ENCODE measurements around the gene APCDD1.
"Not testable (repeated sequence)": the region's sequence is repeated elsewhere in the genome, so short reads cannot be mapped to it uniquely, and the experiment has no call there.

APCDD1 gene

DNA sequence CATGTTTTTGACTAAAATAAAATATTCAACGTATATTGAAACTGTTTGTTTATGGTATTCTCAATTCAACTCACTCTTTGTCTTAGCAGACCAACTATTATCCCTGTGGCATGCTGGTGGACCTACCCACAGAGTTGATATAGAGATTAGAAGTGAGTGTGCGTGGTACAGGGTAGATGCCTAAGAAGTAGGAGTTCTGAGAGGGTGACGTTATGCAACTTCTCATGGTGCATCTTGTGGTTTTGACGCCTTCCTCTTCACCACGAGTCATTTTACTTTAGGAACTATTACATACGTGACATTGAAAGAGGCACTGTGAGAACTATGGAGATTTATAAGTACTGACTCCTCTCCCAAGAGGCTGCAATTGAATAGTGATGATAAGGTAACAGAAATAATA lies 44.8 kb downstream of the APCDD1 start:
- no peak for DNase-seq (ENCODE audit: low read depth)
- no peaks in the 10 kb centered on the region for H3K27me3 ChIP-seq (replicated peaks; ENCODE audit: control insufficient read depth, insufficient read depth, low read length)
- no peak overlapping the region for H3K9ac ChIP-seq (ENCODE audit: low read length)
- peaks cover 24% of the 10 kb centered on the region for H3K4me1 ChIP-seq (ENCODE audit: control insufficient read depth, insufficient read depth, low read length)
- H3K36me3 ChIP-seq (ENCODE audit: control insufficient read depth, insufficient read depth, low read length, severe bottlenecking): no peaks in the 10 kb centered on the region
- H3K4me3 ChIP-seq (ENCODE audit: low read length): no peak overlapping the region
- H3K9me3 ChIP-seq (ENCODE audit: control insufficient read depth, low read length): no peaks in the 10 kb centered on the region

DNA sequence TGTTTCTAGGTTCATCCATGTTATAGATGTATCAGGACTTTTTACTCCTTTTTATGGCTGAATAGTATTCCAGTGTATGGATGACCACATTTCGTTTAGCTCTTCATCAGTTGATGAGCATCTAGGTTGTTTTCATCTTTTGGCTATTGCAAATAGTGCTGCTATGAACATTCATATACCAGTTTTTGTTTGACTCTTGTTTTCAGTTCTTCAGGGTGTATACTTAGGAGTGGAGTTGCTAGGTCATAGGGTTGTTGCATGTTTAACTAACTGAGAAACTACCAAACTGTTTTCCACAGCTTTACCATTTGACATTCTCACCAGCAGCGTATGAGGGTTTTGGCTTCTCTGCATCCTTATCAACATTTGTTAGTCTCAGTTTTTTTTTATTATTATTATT lies 45.6 kb downstream of the APCDD1 start:
- DNase-seq (ENCODE audit: low read depth): no peak
- Histone ChIP-seq H3K36me3 (ENCODE audit: control insufficient read depth, insufficient read depth, low read length, severe bottlenecking) (no peaks in the 10 kb centered on the region), H3K9me3 (ENCODE audit: control insufficient read depth, low read length) (peaks cover 8% of the 10 kb centered on the region), H3K4me1 (ENCODE audit: control insufficient read depth, insufficient read depth, low read length) (peaks cover 24% of the 10 kb centered on the region), H3K27me3 (replicated peaks; ENCODE audit: control insufficient read depth, insufficient read depth, low read length) (no peaks in the 10 kb centered on the region), H3K4me3 (ENCODE audit: low read length) (no peak overlapping the region), H3K9ac (ENCODE audit: low read length) (no peak overlapping the region)

DNA sequence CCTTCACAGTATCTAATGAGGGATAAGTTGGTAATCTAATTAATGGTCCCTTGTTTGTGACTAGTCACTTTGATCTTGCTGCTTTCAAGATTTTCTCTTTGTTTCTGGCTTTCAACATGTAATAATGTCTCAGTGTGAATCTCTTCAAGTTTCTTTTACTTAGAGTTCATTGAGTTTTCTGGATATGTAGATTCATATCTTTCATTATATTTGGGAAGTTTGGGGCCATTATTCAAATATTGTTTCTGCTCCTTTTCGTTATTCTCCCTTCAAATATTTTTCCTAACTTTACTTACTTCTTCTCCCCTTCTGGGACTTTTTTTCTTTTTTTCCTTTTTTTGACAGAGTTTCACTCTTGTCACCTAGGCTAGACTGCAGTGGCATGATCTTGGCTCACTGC lies 50.3 kb downstream of the APCDD1 start:
- no peak for DNase-seq (ENCODE audit: low read depth)
- Histone ChIP-seq H3K36me3 (ENCODE audit: control insufficient read depth, insufficient read depth, low read length, severe bottlenecking) (no peaks in the 10 kb centered on the region), H3K4me1 (ENCODE audit: control insufficient read depth, insufficient read depth, low read length) (peaks cover 4% of the 10 kb centered on the region), H3K9ac (ENCODE audit: low read length) (no peak overlapping the region), H3K9me3 (ENCODE audit: control insufficient read depth, low read length) (peaks cover 25% of the 10 kb centered on the region), H3K4me3 (ENCODE audit: low read length) (no peak overlapping the region), H3K27me3 (replicated peaks; ENCODE audit: control insufficient read depth, insufficient read depth, low read length) (no peaks in the 10 kb centered on the region)

DNA sequence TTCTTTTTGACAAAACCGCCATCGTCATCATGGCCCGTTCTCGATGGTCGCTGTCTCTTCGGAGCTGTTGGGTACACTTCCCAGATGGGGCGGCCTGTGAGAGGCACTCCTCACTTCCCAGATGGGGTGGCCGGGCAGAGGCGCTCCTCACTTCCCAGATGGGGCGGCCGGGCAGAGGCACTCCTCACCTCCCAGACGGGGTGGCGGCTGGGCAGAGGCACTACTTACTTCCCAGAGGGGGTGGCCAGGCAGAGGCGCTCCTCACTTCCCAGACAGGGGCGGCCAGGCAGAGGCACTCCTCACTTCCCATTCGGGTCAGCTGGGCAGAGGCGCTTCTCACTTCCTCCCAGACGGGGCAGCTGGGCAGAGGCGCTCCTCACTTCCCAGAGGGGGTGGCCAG lies 51.5 kb downstream of the APCDD1 start:
- not testable (repeated sequence) for H3K27me3 ChIP-seq (replicated peaks; ENCODE audit: control insufficient read depth, insufficient read depth, low read length); H3K36me3 ChIP-seq (ENCODE audit: control insufficient read depth, insufficient read depth, low read length, severe bottlenecking); H3K4me3 ChIP-seq (ENCODE audit: low read length); H3K4me1 ChIP-seq (ENCODE audit: control insufficient read depth, insufficient read depth, low read length); DNase-seq (ENCODE audit: low read depth); H3K9ac ChIP-seq (ENCODE audit: low read length)
- peaks cover 25% of the 10 kb centered on the region for H3K9me3 ChIP-seq (ENCODE audit: control insufficient read depth, low read length)

DNA sequence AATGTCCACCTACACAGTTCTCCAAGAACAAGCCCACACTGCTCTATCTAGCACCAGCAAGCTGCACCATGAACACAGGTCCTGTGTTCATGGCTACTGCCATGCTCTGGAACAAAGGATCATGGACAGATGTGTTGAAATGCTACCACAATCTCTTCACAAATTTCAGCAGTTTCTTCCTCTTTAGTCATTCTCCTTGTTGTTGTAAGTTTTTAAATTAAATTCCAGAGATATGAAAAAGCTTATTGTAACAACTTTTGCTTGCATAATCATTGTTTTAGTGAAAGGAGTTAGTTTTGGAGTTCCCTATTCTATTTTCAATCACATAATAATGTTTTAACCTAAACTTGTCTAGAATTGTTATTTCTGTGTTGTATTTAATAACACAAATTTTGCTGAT lies 54.2 kb downstream of the APCDD1 start:
- Histone ChIP-seq H3K9me3 (ENCODE audit: control insufficient read depth, low read length) (peaks cover 25% of the 10 kb centered on the region), H3K4me3 (ENCODE audit: low read length) (no peak overlapping the region), H3K36me3 (ENCODE audit: control insufficient read depth, insufficient read depth, low read length, severe bottlenecking) (no peaks in the 10 kb centered on the region), H3K9ac (ENCODE audit: low read length) (no peak overlapping the region), H3K27me3 (replicated peaks; ENCODE audit: control insufficient read depth, insufficient read depth, low read length) (no peaks in the 10 kb centered on the region), H3K4me1 (ENCODE audit: control insufficient read depth, insufficient read depth, low read length) (peaks cover 4% of the 10 kb centered on the region)
- peak; percentile 39 for DNase-seq (ENCODE audit: low read depth)

DNA sequence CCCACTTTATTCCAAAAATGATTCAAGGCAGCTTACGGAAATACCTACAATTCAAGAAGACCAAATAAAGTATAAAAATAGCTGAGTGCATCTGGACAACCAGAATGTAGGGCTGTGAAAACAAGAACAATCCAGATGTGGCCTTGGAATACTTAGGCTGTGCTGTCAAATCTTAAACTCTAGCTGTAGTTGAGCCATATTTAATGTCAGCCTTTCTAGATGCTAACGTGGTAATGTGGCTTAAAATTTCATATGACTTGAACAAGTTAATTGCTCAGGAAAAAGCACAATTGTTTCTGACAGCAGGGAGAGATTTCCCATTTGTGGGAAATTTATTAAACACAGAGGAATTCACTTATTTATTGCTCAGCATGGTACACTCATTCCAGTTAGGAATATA lies 56.8 kb downstream of the APCDD1 start:
- H3K27me3 ChIP-seq (replicated peaks; ENCODE audit: control insufficient read depth, insufficient read depth, low read length): peaks cover 3% of the 10 kb centered on the region
- no peak overlapping the region for H3K4me3 ChIP-seq (ENCODE audit: low read length)
- no peak for DNase-seq (ENCODE audit: low read depth)
- H3K36me3 ChIP-seq (ENCODE audit: control insufficient read depth, insufficient read depth, low read length, severe bottlenecking): no peaks in the 10 kb centered on the region
- peaks cover 17% of the 10 kb centered on the region for H3K4me1 ChIP-seq (ENCODE audit: control insufficient read depth, insufficient read depth, low read length)
- no peak overlapping the region for H3K9ac ChIP-seq (ENCODE audit: low read length)
- peaks cover 16% of the 10 kb centered on the region for H3K9me3 ChIP-seq (ENCODE audit: control insufficient read depth, low read length)

DNA sequence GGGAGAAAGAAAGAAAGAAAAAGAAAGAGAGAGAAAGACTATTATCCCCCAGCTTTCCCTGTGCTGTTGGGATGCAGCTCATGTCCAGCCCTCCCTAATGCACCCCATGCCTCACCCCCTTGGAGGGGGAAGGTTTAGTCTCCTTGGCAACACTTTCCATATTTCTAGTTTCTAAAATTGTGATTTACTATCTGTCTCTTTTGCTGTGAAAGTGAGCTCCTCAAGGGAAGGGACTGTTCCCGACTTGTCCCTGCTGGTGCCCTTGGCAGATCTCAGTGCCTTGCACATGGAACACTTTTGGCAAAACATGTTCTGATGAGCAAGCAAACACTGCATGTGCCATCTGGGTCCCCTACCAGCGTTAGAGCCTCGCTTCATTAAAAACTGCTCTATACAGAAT lies 59.6 kb downstream of the APCDD1 start:
- Histone ChIP-seq H3K4me1 (ENCODE audit: control insufficient read depth, insufficient read depth, low read length) (peaks cover 25% of the 10 kb centered on the region), H3K4me3 (ENCODE audit: low read length) (peak overlapping the region; percentile 30), H3K36me3 (ENCODE audit: control insufficient read depth, insufficient read depth, low read length, severe bottlenecking) (no peaks in the 10 kb centered on the region), H3K9ac (ENCODE audit: low read length) (peak overlapping the region; percentile 67), H3K27me3 (replicated peaks; ENCODE audit: control insufficient read depth, insufficient read depth, low read length) (peaks cover 3% of the 10 kb centered on the region), H3K9me3 (ENCODE audit: control insufficient read depth, low read length) (peaks cover 8% of the 10 kb centered on the region)
- peak; percentile 48 for DNase-seq (ENCODE audit: low read depth)

DNA sequence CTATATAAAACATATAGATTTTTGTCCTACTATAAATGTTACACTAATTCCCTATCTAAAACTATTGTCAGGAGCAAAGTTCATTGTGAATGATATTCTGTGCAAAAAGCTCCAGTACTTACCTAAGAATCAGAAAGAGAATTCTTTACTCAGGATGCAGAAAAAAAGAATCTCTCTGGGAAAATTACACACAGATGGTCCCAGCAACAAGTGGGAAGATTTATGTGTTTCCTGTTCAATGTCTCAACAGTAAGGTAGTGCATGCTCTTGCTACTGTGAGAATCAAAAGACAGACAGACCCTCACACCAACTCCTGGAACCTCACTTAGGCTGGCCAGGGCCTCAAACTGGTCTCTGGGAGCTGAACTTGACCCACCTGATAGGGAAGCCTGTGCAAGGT lies 60.2 kb downstream of the APCDD1 start:
- Histone ChIP-seq H3K4me3 (ENCODE audit: low read length) (no peak overlapping the region), H3K4me1 (ENCODE audit: control insufficient read depth, insufficient read depth, low read length) (peaks cover 31% of the 10 kb centered on the region), H3K9ac (ENCODE audit: low read length) (peak overlapping the region; percentile 33), H3K27me3 (replicated peaks; ENCODE audit: control insufficient read depth, insufficient read depth, low read length) (peaks cover 3% of the 10 kb centered on the region), H3K9me3 (ENCODE audit: control insufficient read depth, low read length) (peaks cover 8% of the 10 kb centered on the region), H3K36me3 (ENCODE audit: control insufficient read depth, insufficient read depth, low read length, severe bottlenecking) (no peaks in the 10 kb centered on the region)
- no peak for DNase-seq (ENCODE audit: low read depth)

DNA sequence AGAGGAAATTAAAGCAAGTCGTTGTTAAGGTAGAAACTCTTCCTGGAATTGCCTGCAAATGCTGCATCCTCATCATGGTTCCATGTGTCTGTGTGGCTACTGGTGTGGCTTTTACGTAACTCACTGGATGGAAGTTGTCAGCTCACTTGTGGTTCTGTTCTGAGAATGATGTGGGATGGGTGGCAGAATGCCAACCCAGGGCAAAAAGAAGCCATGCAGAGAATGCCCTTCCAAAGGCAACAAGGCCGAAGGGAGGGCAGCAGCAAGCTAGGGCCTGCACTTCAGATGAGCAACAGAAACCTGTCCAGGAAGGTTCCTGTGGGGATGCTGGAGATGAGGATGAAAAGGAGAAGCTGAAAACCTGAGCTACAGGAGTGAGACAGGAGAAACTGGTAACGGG lies 61.0 kb downstream of the APCDD1 start:
- Histone ChIP-seq H3K9me3 (ENCODE audit: control insufficient read depth, low read length) (peaks cover 8% of the 10 kb centered on the region), H3K9ac (ENCODE audit: low read length) (no peak overlapping the region), H3K4me1 (ENCODE audit: control insufficient read depth, insufficient read depth, low read length) (peaks cover 34% of the 10 kb centered on the region)

DNA sequence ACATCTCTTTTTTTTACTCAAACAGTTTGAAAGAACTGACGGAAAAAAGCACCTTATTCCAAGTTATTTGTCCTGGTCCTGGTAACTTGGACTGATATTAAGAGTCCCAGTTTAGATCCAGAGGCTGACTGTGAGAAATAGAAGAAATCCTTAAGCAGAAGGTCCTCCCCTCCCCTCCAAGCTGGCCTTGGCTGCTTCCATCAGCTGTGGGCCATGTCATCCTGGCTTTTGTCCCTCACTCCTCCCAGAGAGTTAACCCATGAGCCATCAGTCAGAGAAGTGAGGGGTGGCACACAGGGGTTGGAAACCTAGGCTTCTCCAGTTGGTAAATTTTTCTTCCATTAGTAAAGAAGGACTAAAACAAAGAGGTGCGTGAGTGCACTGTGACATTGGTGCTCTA lies 61.6 kb downstream of the APCDD1 start:
- Histone ChIP-seq H3K27me3 (replicated peaks; ENCODE audit: control insufficient read depth, insufficient read depth, low read length) (peaks cover 3% of the 10 kb centered on the region), H3K36me3 (ENCODE audit: control insufficient read depth, insufficient read depth, low read length, severe bottlenecking) (no peaks in the 10 kb centered on the region), H3K9me3 (ENCODE audit: control insufficient read depth, low read length) (peaks cover 8% of the 10 kb centered on the region), H3K4me3 (ENCODE audit: low read length) (no peak overlapping the region), H3K4me1 (ENCODE audit: control insufficient read depth, insufficient read depth, low read length) (peaks cover 34% of the 10 kb centered on the region), H3K9ac (ENCODE audit: low read length) (peak overlapping the region; percentile 0)
- DNase-seq (ENCODE audit: low read depth): no peak

More for the DNA sequence above, 61.0 kb downstream of the APCDD1 start:
- no peaks in the 10 kb centered on the region for H3K36me3 ChIP-seq (ENCODE audit: control insufficient read depth, insufficient read depth, low read length, severe bottlenecking)
- no peak for DNase-seq (ENCODE audit: low read depth)
- H3K27me3 ChIP-seq (replicated peaks; ENCODE audit: control insufficient read depth, insufficient read depth, low read length): peaks cover 3% of the 10 kb centered on the region
- no peak overlapping the region for H3K4me3 ChIP-seq (ENCODE audit: low read length)

DNA sequence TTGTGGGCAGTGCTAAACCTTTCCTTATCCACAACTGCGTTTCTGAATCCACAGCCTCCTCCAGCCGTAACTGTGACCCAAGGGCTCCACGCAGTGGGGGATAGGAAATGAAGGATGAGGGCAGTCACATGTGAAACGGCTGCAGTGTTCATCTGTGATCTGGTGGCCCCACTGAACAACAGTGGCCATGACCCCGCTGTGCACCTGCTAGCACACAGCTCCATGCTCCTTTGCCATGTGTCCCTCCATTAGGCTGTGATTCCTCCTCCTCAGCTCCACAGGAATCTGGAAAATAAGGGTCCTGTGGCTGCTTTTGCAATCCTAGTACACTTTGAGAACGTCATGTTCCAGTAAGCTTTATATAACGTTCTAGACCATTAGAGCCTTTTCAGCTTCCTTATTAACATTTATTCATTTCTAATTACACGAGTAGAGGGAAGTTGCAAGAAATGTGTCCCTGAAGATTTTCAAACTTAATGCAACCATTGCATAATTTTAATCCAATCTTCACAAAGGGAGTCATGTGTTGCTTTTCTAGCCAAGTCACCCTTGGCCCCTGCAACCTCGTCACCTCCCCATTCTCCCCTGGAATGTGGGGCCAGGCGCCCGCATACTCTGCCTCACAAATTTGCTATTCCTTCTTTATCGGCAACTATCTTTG lies 64.3 kb downstream of the APCDD1 start:
- peak; percentile 58 for DNase-seq (ENCODE audit: low read depth)
- H3K36me3 ChIP-seq (ENCODE audit: control insufficient read depth, insufficient read depth, low read length, severe bottlenecking): no peaks in the 10 kb centered on the region

DNA sequence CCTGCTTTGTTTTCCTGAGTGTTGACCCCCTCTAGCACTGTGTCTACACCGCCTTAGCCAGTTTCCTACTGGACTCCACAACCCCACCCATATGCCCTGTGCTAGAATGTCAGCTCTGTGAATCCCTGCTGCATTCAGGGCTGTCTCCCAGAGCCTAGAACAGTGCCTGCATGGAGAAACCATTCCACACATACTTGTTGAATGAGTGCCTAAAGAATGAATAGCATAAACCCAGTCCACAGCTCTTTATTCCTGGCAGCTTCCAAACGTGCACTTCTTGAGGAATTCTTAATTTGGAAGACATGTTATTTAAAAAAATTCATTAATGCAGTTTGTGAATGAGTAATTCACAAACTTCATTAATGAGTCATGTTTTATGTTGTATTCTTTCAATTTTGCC lies 64.9 kb downstream of the APCDD1 start:
- Histone ChIP-seq H3K4me1 (ENCODE audit: control insufficient read depth, insufficient read depth, low read length) (peaks cover 28% of the 10 kb centered on the region), H3K27me3 (replicated peaks; ENCODE audit: control insufficient read depth, insufficient read depth, low read length) (peaks cover 3% of the 10 kb centered on the region), H3K9me3 (ENCODE audit: control insufficient read depth, low read length) (peaks cover 8% of the 10 kb centered on the region), H3K4me3 (ENCODE audit: low read length) (peak overlapping the region; percentile 55), H3K36me3 (ENCODE audit: control insufficient read depth, insufficient read depth, low read length, severe bottlenecking) (no peaks in the 10 kb centered on the region), H3K9ac (ENCODE audit: low read length) (peak overlapping the region; percentile 66)
- DNase-seq (ENCODE audit: low read depth): no peak

More for the DNA sequence above, 64.3 kb downstream of the APCDD1 start:
- Histone ChIP-seq H3K4me3 (ENCODE audit: low read length) (peak overlapping the region; percentile 55), H3K27me3 (replicated peaks; ENCODE audit: control insufficient read depth, insufficient read depth, low read length) (peaks cover 3% of the 10 kb centered on the region), H3K4me1 (ENCODE audit: control insufficient read depth, insufficient read depth, low read length) (peaks cover 33% of the 10 kb centered on the region), H3K9ac (ENCODE audit: low read length) (peak overlapping the region; percentile 66), H3K9me3 (ENCODE audit: control insufficient read depth, low read length) (peaks cover 8% of the 10 kb centered on the region)

Data from adipocyte (in vitro differentiated cells).